Measurements from ENCODE around the gene XRCC5.

Gene XRCC5

GRCh38 chr2:216142540-216142939 lies 33.4 kb downstream of the XRCC5 start:
- peak; percentile 39 for DNase-seq
- Mint-ChIP-seq H3K27me3 (no peaks in the 10 kb centered on the region), H3K9me3 (no peaks in the 10 kb centered on the region), H3K4me1 (peaks cover 34% of the 10 kb centered on the region), H3K27ac (peak overlapping the region; percentile 40), H3K4me3 (no peak overlapping the region), H3K36me3 (peaks cover 44% of the 10 kb centered on the region)
- CTCF ChIA-PET = interaction anchor here (0.8 to 2.2 kb wide), 9 partner anchors 11 to 375 kb away, joined by 3 to 11 read pairs (median 4); no protein-coding TSS in a partner anchor

DNA sequence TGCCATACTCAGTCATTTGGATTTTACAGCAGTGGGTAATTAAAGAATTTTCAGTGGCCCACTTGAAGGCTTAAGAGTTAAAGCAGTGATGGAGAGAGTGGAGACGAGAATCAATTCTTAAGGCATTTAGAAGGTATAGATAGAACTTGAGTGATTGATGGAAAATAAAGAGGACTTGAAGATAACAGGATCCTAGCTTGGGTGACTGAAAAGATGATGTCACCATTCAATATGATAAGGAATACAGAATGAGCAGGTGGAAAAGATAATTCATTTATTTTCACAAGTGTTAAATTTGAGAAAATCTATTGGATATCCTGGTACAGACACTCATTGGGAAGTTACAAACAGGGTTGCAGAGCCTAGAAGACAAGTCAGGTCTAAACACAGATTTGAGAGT lies 35.2 kb downstream of the XRCC5 start:
- H3K27ac Mint-ChIP-seq = no peak overlapping the region
- H3K36me3 Mint-ChIP-seq = peaks cover 39% of the 10 kb centered on the region
- DNase-seq = no peak
- H3K4me1 Mint-ChIP-seq = peaks cover 34% of the 10 kb centered on the region
- H3K9me3 Mint-ChIP-seq = no peaks in the 10 kb centered on the region
- no peak overlapping the region for H3K4me3 Mint-ChIP-seq
- no peaks in the 10 kb centered on the region for H3K27me3 Mint-ChIP-seq
- CTCF ChIA-PET = no interaction called here

- peaks cover 44% of the 10 kb centered on the region for H3K36me3 Mint-ChIP-seq
- no peaks in the 10 kb centered on the region for H3K9me3 Mint-ChIP-seq
- H3K4me3 Mint-ChIP-seq = no peak overlapping the region
- H3K4me1 Mint-ChIP-seq = peaks cover 30% of the 10 kb centered on the region
- H3K27me3 Mint-ChIP-seq = no peaks in the 10 kb centered on the region
- CTCF ChIA-PET = interaction anchor here (0.8 kb wide), 1 partner anchor 30 kb away, joined by 3 read pairs; no protein-coding TSS in a partner anchor
- no peak for DNase-seq
- H3K27ac Mint-ChIP-seq = no peak overlapping the region
Observed at GRCh38 chr2:216144857-216145256, 35.7 kb downstream of the XRCC5 start.

GRCh38 chr2:216146573-216146972 lies 37.4 kb downstream of the XRCC5 start:
- H3K4me3 Mint-ChIP-seq = no peak overlapping the region
- H3K4me1 Mint-ChIP-seq = peaks cover 21% of the 10 kb centered on the region
- CTCF ChIA-PET = interaction anchor here (0.6 kb wide), 1 partner anchor 36 kb away, joined by 4 read pairs; no protein-coding TSS in a partner anchor
- no peak for DNase-seq
- no peaks in the 10 kb centered on the region for H3K9me3 Mint-ChIP-seq
- H3K27me3 Mint-ChIP-seq = no peaks in the 10 kb centered on the region
- H3K27ac Mint-ChIP-seq = peak overlapping the region; percentile 61
- peaks cover 49% of the 10 kb centered on the region for H3K36me3 Mint-ChIP-seq

GRCh38 chr2:216147172-216148131 lies 38.3 kb downstream of the XRCC5 start:
- H3K9me3 Mint-ChIP-seq = no peaks in the 10 kb centered on the region
- CTCF ChIA-PET = no interaction called here
- no peaks in the 10 kb centered on the region for H3K27me3 Mint-ChIP-seq

GRCh38 chr2:216148983-216149382 lies 39.8 kb downstream of the XRCC5 start:
- Mint-ChIP-seq H3K36me3 (peaks cover 57% of the 10 kb centered on the region), H3K27ac (peak overlapping the region; percentile 24), H3K9me3 (no peaks in the 10 kb centered on the region), H3K27me3 (no peaks in the 10 kb centered on the region), H3K4me3 (no peak overlapping the region), H3K4me1 (peaks cover 16% of the 10 kb centered on the region)
- CTCF ChIA-PET = interaction anchor here (1.0 to 2.8 kb wide), 3 partner anchors 8 to 255 kb away, joined by 3 to 7 read pairs (median 7); no protein-coding TSS in a partner anchor
- DNase-seq = no peak

More at GRCh38 chr2:216147172-216148131, 38.3 kb downstream of the XRCC5 start:
- H3K4me1 Mint-ChIP-seq = peaks cover 18% of the 10 kb centered on the region
- H3K27ac Mint-ChIP-seq = peak overlapping the region; percentile 38
- H3K36me3 Mint-ChIP-seq = peaks cover 52% of the 10 kb centered on the region
- no peak for DNase-seq
- H3K4me3 Mint-ChIP-seq = no peak overlapping the region

GRCh38 chr2:216149741-216150140 lies 40.6 kb downstream of the XRCC5 start:
- Mint-ChIP-seq H3K27me3 (no peaks in the 10 kb centered on the region), H3K27ac (no peak overlapping the region), H3K4me1 (peaks cover 16% of the 10 kb centered on the region), H3K4me3 (no peak overlapping the region), H3K36me3 (peaks cover 61% of the 10 kb centered on the region), H3K9me3 (no peaks in the 10 kb centered on the region)
- CTCF ChIA-PET = interaction anchor here (1.0 to 2.8 kb wide), 3 partner anchors 9 to 254 kb away, joined by 3 to 7 read pairs (median 7); no protein-coding TSS in a partner anchor
- no peak for DNase-seq

GRCh38 chr2:216151313-216152025 lies 42.3 kb downstream of the XRCC5 start:
- Mint-ChIP-seq H3K27me3 (no peaks in the 10 kb centered on the region), H3K4me3 (no peak overlapping the region), H3K9me3 (no peaks in the 10 kb centered on the region), H3K27ac (no peak overlapping the region), H3K36me3 (peaks cover 74% of the 10 kb centered on the region), H3K4me1 (peaks cover 16% of the 10 kb centered on the region)
- DNase-seq = no peak
- CTCF ChIA-PET = interaction anchor here (2.8 kb wide), 1 partner anchor 252 kb away, joined by 7 read pairs; no protein-coding TSS in a partner anchor

- CTCF ChIA-PET = interaction anchor here (0.7 to 1.4 kb wide), 2 partner anchors 28 to 122 kb away, joined by 3 to 4 read pairs; no protein-coding TSS in a partner anchor
- DNase-seq = no peak
- H3K4me1 Mint-ChIP-seq = peaks cover 10% of the 10 kb centered on the region
- H3K27ac Mint-ChIP-seq = no peak overlapping the region
- peaks cover 75% of the 10 kb centered on the region for H3K36me3 Mint-ChIP-seq
- no peak overlapping the region for H3K4me3 Mint-ChIP-seq
- H3K27me3 Mint-ChIP-seq = no peaks in the 10 kb centered on the region
- H3K9me3 Mint-ChIP-seq = no peaks in the 10 kb centered on the region
Observed at GRCh38 chr2:216155954-216156353, 46.8 kb downstream of the XRCC5 start.

DNA sequence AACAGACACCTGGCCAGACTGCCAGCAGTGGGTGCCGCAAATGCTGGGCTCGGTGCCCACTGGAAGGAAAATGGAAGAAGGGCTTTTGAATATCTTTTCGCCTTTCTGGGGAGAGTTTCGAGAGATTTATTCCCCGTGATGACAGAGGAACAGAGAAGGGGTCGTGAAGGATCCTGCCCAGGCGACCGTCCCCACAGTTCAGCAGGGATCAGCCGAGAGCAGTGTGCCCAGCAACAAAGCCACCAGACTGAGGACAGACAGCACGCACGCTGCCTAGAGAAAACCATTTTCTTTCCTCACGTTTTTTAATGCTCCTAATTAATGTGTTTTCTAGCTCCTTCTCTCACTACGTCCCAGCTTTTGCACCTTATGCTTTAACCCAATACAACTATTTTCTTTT lies 47.7 kb downstream of the XRCC5 start:
- Mint-ChIP-seq H3K4me3 (no peak overlapping the region), H3K4me1 (peaks cover 11% of the 10 kb centered on the region), H3K36me3 (peaks cover 75% of the 10 kb centered on the region), H3K27me3 (no peaks in the 10 kb centered on the region), H3K27ac (no peak overlapping the region), H3K9me3 (no peaks in the 10 kb centered on the region)
- CTCF ChIA-PET = interaction anchor here (1.4 kb wide), 1 partner anchor 123 kb away, joined by 4 read pairs; no protein-coding TSS in a partner anchor
- DNase-seq = no peak

DNA sequence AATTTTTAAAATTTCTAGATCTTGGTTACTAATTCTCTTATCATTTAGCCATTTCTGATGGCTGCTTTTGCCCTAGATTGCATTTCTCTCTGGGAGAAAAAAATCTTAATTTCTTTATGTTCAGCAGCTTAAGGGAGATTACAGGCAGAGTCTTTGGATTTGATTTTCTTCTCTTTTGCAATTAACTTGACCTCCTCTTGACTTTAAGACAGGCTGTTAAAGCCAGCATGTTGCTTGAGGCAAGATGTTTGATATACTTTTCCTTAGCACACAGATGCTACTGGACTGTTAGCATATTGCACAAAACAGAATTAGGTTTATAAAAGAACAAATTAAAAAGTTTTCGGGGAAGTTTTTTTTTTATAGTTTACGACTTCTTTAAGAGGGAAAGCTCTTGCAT lies 50.0 kb downstream of the XRCC5 start:
- Mint-ChIP-seq H3K9me3 (no peaks in the 10 kb centered on the region), H3K36me3 (peaks cover 80% of the 10 kb centered on the region), H3K27me3 (no peaks in the 10 kb centered on the region), H3K4me1 (peaks cover 6% of the 10 kb centered on the region), H3K27ac (no peak overlapping the region), H3K4me3 (no peak overlapping the region)
- no peak for DNase-seq
- CTCF ChIA-PET = interaction anchor here (1.3 kb wide), 1 partner anchor 49 kb away, joined by 4 read pairs; no protein-coding TSS in a partner anchor

DNA sequence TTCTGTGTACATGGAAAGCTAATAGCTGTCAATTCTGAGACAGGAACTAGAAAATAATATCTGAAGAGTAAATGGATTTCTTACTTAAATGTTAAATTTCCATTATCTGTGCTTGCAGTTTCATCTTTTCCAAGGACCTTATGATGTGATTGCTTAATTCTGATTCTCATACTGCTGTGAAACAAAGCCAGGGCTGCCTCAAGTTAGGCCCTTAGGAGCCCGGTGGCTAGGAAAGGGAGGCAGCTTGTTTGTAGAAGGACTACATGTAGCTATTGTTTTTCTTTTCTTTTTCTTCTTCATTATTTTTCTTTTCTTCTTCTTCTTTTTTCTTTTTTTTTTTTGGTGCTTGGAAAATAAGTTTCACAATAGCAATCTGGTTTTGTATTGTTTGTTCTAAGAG lies 50.5 kb downstream of the XRCC5 start:
- DNase-seq = no peak
- Mint-ChIP-seq H3K4me1 (peaks cover 6% of the 10 kb centered on the region), H3K4me3 (no peak overlapping the region), H3K27ac (no peak overlapping the region), H3K9me3 (no peaks in the 10 kb centered on the region), H3K27me3 (no peaks in the 10 kb centered on the region), H3K36me3 (peaks cover 81% of the 10 kb centered on the region)
- CTCF ChIA-PET = interaction anchor here (0.6 to 1.3 kb wide), 2 partner anchors 45 to 49 kb away, joined by 3 to 4 read pairs; no protein-coding TSS in a partner anchor

DNA sequence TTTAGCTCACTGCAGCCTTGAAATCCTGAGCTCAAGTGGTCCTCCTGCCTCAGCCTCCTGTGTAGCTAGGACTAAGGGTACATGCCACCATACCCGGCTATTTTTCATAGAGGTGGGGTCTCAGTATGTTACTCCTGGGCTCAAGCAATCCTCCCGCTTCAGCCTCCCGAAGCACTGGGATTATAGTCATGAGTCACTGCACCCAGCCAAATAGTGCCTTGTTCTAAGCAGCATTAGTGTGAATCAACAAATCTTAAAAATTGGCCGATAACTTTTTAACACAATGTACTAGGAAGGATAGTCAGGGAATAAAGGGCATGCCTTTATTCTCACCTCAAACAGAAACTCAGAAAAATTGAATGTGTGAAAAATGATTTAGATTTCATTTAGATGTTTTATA lies 51.6 kb downstream of the XRCC5 start:
- no peaks in the 10 kb centered on the region for H3K9me3 Mint-ChIP-seq
- H3K27ac Mint-ChIP-seq = no peak overlapping the region
- H3K4me1 Mint-ChIP-seq = peaks cover 6% of the 10 kb centered on the region
- no peaks in the 10 kb centered on the region for H3K27me3 Mint-ChIP-seq
- DNase-seq = no peak
- no peak overlapping the region for H3K4me3 Mint-ChIP-seq
- CTCF ChIA-PET = interaction anchor here (0.8 to 1.8 kb wide), 2 partner anchors 8 to 28 kb away, joined by 3 to 6 read pairs; no protein-coding TSS in a partner anchor
- peaks cover 83% of the 10 kb centered on the region for H3K36me3 Mint-ChIP-seq

DNA sequence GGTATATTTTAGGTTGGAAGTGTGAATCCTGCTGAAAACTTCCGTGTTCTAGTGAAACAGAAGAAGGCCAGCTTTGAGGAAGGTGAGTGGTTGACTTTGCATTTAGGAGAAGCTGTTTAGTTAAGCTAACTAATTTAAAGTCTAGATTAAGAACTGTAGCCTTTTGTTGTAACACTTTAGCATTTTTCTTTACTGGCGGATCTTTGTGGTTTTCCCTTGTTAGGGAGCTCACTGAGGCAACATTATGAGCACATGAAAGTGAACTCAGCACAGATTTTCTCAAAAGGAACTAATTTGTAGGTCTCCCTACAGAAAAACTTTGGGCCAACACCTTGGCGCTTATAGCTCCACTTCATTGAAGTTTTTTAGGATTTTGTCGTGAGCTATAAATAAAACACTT lies 52.8 kb downstream of the XRCC5 start:
- Mint-ChIP-seq H3K9me3 (no peaks in the 10 kb centered on the region), H3K36me3 (peaks cover 80% of the 10 kb centered on the region), H3K4me1 (peaks cover 6% of the 10 kb centered on the region), H3K4me3 (no peak overlapping the region), H3K27me3 (no peaks in the 10 kb centered on the region), H3K27ac (peak overlapping the region; percentile 45)
- CTCF ChIA-PET = interaction anchor here (1.8 kb wide), 1 partner anchor 9 kb away, joined by 6 read pairs; no protein-coding TSS in a partner anchor
- no peak for DNase-seq

Data from activated naive CD4-positive, alpha-beta T cell treated with anti-CD3 and anti-CD28 coated beads, Interleukin-2, amount 10 ng/mL, durations not matched to agents 7 days and 5 days (primary cell).